GM18909 (cell line): ENCODE data around the gene TRPM3.

Experiments
- ATAC-seq: cut with Tn5 transposase; IDR thresholded peaks from one replicate; pipeline ENCODE4 v1.9.1; 2021; ENCODE audit warnings: mild to moderate bottlenecking; ENCODE audit not compliant: unreplicated experiment, poor library complexity

Gene TRPM3

DNA sequence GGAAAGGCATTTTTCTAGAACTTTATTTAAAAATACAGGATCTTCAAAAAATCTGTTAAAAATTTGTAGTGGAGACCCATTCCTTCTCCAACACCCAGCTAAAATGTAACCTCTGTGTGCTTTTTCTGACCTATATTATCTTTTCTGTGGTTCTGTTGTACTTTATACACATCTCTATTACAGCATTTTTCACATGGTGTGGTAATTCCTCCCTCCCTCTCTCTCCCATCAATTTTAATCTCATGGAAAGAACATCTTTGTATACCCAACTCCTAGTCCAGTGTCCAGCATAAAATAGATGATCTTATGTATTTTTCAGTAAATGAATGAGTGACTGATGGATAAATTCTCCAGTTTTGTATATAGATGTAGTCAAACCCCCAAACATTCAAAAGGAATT, 523.5 kb downstream of the TRPM3 start:
- ATAC-seq = no peak

DNA sequence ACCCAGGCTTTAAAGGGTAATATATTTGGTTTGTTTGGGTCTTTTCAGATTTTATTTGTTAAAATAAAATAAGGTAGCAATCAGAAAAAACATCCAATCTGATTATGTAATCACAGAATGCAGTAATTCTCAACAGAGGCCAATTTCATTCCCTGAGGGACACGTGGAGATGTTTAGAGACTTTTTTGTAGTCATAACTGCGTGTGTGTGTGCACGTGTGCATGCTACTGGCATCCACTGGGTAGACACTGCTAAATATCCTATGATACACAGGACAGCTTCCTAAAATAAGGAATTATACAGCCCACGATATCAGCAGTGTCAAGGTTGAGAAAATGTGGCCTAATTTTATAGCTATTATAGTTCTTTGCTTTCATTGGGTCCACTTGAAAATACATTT, 526.2 kb downstream of the TRPM3 start:
- ATAC-seq = no peak

DNA sequence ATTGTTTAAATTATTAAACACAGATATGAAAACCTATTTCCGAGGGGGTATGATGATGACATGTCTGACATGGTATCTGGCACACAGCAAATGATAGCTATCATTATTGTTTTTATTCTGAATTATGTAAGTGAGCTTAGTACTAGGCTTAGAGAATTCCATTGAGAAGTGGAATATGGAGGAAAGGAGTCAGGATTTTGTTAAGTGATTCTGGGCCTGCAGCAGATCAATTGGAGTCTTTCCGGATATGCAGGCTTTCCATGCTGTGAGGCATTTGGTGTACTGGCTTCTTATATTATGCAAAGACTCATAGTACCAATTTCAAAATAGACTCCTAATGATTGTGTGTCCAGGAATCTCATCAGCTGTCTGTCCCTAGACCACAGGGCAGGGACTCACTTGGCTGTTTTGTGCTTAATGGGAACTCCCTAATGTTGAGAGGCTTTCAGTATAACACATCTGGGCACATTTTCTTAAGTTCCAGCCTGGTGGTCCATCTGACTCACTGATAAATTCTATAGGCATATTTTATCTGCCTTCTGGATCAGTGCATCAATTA, 527.0 kb downstream of the TRPM3 start:
- ATAC-seq = no peak

DNA sequence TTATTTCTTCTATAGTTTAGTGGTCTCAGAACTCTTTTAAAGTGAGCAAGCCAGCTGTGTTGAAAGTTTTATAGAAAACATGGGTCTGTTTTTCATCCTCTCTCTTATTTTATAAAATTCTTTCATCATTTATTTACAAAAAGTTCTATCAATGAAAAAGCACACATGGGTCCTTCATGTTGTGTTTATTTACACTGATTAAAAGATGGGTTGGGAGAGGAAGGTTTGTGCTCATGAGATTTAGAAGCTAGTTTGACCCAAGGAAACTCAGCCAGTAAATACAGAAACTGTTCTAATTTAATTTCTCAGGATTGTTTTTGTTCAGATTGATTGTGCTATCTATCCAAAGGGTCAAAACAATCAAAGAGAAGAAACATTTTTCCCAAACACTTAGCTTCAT, 528.2 kb downstream of the TRPM3 start:
- no peak for ATAC-seq

DNA sequence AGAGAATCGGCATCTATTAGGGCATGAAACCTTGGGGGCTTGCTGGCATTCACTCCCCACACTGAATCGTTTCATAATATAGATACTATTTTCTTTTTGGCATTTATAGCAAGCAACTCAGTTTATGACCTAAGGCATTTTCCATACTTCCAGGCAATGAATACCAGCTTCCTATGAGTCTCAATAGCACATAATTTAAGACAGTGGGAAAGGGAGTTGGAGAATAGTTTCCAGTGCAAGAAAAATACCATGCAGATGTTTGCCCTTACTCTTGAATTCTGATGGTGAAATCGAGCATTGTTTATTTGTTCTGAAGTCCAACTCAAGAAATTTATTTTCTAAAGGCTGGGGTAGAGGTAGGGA, 531.1 kb downstream of the TRPM3 start:
- ATAC-seq = no peak

DNA sequence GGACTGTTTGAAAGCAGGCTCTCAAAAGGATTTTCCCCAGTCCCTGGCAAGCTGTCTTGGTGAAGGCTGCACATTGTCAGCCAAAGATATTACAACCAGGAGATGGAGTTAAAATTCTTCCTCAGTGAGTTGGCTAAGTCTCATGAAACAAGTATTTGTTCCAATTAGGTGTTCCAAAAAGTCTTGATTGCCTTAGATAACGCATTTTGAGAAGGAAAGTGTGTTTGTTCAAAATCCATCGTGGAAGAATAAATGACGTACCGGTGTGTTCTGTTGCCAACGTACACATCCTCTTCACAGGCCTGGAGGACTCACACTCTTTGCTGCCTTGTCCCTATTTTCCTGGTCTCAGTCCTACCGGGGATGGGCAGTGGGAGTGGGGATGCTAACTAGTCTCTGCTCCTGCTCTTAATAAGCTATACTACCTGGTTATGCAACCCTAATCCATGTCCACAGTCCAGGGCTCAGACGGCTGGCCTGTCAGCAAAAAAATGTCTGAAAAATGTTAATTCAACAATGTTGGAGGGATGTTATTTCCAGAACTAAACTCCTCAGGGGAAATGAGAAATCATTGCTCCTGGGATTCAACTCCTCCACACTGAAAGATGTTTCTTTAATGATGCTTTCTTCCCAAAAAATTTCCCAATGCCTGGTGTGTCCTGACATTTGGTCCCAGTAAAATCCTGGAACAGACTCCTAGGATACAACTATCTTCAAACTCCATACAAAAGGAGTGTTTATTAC, 531.7 kb downstream of the TRPM3 start:
- no peak for ATAC-seq

DNA sequence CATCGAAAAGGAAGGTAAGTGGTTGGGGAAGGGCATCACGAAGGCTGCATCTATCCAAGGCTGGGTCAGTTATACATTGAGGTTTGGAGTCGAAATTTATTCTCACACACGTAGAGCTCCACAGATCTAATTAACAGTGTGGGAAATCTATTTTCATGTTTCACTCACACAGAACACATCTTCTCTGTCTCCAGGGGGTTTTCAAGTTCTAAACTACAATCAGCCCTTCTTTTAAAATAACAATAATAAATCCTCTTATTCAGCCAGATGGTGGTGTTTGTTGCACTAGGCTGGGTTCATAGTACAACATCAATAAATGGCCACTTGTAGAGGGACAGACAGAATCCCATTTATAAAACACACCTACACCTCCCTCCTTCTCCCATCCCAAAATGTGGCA, 532.4 kb downstream of the TRPM3 start:
- ATAC-seq = no peak

DNA sequence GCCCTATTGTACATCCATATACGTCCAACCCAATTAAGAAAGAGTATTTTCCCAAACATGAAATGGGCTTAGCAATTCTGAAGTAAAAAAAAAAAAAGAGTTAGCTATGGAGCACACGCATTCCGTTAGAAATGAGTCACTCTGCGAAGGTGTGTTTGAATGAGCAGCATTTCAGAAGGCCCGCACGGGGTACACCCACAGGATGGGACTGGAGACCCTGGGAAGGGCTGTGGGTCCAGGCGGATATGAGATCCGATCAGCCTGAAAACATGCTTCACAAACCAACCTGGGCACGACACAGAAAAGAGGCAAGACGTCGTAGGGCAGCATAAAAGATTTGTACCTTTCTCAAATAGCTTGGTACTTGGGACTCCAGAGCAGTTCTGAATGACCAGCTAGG, 533.0 kb downstream of the TRPM3 start:
- ATAC-seq = no peak

DNA sequence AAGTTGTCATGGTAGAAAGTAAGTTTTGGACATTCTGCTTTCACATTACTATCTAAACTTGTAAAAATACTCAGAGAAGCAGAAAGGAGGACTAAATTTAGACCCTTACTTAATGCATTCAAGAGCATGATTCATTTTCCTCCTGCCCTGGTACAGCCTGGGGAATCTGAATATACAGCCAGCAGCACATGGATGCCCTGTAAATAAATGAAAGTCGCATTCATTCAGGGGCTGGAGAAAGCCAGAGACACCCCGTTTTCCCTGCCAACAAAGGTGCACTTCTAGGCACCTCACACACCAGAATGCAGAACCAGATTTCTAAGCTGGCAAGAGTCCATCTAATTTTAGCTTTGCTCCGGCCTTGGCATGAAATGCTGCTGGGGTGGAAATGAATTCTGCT, 534.2 kb downstream of the TRPM3 start:
- no peak for ATAC-seq

DNA sequence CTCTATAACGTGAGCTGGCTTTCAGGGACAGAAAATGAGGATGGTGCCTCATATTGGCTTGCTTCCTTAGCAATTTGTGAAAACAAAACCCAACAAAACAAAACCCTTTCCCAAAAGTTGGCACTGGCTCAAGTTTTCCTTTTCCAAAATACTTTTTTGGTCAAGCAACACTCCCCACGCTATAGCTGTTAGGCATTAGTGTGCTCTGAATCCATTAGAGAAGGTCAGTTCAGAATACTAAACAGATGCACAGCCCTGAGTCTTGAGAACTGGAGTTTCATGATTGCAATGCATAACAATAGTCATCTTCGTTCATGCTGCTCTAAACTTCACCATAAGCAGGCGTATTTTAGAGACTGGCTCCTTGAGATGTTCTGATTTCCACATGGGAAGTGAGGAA, 534.9 kb downstream of the TRPM3 start:
- no peak for ATAC-seq

DNA sequence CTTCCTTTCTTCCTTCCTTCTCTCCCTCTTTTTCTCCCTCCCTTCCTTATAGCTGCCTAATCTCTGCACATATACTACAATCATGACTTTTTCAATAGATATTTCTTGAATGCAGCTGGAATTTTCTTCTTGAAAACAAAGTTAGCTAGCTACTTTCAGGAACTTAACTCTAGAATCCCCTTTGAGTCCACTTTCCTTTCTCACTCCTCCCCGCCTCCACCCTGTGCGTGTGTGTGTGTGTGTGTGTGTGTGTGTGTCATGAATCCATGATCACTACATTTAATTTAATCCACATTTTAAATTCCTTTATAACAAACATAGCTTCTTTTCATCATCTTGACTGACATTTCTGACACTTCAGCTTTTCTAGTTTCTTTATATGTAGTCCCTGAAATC, 539.5 kb downstream of the TRPM3 start:
- no peak for ATAC-seq

DNA sequence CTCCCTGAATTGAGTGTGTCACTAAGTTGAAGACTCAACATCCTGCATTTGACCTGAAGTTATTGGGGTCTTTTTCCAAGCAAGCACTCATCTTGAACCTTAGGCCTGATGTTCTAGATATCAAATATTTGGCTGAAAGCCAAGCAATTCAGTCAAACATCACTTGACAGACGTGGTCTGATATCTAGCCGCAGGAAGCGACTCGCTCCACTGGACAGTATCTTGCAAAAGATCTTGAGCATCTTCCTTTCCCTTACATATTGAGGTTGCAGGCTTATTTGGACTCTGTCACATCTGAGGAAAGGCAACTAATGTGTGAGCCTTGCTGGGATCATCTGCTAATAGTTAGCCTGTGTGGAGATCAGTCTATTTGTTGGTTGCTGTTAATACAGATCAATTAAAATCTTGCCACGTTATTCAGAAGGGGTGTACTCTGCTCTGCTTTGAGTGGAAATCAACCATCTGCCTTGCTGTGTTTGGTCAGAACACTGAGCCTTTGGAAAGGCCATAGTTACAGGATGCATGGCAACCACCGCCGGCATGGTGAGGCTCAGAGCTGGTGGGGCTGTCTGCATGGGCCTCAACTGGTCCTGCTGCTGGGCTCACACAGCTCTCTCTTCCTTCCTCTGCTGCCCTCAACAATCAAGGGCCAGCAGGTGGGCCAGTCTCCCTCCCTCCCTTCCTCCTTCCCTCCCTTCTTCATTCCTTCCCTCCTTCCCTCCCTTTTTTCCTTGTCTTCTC, 540.0 kb downstream of the TRPM3 start:
- ATAC-seq = no peak

DNA sequence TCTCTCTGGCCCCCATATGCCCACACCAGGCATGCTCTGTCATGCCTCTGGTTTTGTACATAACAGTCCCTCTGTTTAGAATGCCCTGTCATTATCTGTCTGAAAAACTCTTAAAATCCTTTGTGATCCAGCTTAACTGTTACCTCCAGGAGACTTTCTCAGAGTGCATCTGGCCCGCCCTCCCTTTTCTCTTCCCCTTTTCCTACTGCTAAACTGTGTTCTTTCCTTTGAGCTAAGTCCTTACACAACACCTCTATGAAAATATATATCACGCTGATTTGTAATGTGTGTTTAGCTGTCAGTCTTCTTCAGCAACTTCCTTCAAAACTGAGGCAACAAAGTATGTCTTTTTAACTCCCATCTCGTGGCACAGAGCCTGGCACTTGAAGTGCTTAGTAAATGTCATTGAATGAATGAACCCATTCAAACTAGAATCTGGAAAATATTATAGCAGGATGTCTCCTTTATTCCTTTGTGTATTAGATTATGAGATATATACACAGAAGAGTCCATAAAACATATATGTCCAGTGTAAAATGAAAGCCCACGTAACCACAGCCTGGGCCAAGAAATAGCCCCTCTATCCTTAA, 540.7 kb downstream of the TRPM3 start:
- ATAC-seq = no peak

DNA sequence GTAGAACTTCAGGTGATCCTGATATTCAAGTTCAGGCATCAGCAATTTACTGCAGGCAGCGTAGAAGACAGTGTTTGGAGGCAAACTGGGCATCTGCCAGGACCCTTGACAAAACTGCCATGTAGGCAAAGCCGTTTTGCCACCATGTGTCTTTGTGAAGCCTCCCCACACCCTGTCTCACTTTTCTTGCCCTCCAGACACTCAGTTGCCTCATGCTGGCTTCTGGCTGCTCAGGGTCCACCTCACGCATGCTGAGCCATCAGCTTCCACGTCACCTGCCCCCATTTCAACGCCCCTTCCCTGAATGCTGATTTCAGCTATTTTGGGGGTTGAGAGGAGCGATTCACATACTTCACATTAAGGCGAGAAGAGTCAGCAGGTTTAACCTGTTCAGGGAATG, 541.7 kb downstream of the TRPM3 start:
- no peak for ATAC-seq

DNA sequence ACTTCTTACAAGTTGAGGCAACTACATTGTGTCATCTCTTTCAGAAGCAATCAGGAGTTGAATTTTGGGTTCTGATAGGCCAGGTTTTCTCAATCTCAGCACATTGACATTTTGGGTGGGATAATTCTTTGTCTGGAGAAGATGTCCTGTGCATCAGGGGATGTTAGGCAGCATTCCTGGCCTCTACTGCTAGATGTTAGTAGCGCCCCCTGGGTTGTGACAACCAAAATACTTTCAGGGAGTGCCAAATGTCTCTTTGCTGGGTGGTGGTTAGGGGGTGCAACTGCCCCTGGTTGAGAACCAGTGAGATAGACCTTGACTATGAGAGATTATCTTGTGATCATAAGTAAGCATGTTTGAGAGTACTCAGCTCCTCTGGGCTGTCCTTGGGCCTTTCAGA, 542.7 kb downstream of the TRPM3 start:
- no peak for ATAC-seq

DNA sequence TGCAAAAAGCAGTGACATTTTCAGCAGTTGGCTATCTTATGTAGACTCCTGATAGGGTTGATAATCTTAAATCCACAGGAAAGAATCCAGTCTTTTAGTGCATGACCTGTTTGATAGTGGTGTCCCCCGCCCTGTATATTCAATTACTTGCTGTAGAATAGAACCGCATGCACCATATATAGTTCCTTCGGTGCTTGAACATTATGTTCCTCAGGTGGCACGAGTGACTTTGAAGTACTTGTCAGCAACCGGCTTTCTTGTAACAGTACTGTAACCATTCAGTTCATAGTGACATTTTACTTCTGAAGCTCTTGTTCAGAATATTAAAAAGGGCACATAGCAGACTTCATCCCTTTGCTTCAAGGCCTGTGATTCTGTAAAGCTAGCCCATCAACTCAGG, 543.8 kb downstream of the TRPM3 start:
- ATAC-seq = no peak

DNA sequence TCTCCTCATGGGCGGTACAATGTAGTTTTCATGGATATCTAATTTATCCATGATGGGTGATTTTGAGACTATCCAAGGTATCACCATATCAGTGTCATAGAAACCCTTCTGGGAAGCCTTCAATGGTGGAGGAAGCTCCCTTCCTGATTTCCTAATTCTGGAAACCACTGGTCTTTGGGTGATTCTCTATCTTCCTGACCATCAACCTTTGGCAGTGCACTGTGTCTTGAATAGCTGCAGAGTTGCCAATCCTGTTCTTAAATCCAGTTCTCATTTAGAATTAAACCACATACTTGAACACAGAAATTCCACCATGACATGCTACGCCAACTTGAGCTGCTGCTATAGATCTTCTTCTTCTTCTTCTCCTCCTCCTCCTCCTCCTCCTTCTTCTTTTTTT, 545.3 kb downstream of the TRPM3 start:
- ATAC-seq = no peak

DNA sequence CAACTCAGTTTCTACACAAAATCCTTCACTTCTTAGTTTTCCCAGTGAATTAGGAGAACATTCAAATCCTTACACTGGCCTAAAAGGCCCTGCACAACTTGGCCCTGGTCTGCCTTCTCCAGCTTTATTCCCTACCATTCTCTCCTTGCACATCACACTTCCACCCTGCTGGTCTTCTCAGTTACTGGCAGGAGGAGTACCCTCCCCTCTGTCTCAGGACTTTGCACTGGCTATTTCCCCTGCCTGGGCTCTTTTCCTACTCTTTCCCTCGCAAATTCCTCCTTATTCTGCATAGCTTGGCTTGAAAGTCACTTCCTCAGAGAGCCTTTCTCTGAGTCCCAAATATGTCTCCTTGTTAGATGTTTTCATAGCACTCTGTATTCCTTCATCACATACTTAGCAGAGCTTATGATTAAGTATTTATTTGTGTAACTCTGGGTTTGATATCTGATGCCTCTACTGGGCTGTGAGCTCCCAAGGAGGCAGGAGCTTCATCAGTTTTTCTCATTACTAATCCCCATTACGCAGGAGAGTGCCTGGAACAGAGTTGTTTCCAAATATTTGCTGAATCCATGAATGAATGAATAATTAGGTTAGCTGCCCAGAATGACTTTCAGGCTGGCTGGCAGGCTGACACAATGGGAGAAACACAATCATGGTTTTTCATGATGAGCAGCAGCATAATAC, 547.1 kb downstream of the TRPM3 start:
- ATAC-seq = no peak

DNA sequence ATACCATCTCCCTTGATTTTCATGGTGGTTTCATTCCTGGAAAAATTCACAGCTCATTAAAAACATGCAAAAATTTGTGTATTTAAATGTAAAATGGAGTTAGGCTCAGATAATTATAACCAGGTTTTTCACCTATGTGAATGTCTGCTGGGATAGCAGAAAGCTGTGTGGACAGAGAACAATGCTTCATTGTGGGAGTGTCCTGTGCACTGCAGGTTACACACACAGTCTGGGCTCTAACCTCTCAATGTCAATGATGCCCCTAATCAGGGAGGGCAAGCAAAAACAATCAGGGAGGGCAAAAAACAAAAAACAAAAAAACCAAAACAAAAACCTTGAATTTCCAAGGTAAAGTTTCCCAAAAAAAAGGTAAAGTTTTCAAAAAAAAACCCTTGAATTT, 548.1 kb downstream of the TRPM3 start:
- no peak for ATAC-seq

DNA sequence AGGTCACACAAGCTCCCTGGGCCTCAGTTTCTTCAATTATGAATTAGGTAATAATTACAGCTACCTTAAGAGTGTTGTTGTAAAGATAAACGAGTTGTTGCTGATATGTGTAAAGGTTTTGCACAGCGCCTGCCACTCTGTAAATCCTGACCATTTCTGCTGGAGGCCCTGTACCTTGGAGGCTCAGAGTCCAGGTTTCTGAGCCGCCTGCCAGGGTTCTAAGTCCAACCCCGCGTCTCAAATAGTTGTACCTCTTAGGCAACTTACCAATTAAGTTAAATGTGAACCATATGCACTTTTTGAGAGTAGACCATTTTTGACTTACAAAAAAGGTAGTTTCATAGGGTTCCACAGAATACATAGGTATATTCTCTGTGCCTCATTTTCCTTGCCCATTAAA, 550.2 kb downstream of the TRPM3 start:
- ATAC-seq = no peak

DNA sequence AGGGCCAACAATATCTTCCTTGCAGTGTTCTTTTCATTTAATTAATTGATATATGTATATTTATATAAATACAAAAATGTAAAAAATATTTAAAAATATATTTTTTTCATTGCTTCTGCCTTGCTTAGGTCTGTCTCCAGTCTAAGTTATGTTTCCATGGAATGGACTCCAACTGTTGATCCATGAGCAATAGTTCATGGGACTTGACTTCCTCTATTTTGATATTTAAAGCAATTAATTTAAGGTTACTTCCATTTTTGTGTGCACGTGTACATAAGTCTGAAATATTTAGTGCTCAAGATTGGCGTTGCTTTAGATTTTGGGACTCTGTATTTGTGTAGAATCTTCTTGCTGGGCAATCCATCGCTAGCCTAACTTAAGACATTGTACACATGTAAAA, 551.6 kb downstream of the TRPM3 start:
- no peak for ATAC-seq
